HFFc6 (cell line): ENCODE results near the gene KCNK13. TPM values are rescaled to one million over a fixed set of nuclear protein-coding genes. Genes with fewer than 3 reads are reported as not detected.

Experiments
- DNase-seq: peaks from one replicate; pipeline ENCODE4 v3.0.0-alpha.2; 2018
- H3K27ac Mint-ChIP-seq: 2 replicates; pipeline ENCODE4 v1.8.0; 2020; ENCODE audit warnings: mild to moderate bottlenecking, mixed read lengths
- H3K27me3 Mint-ChIP-seq: 2 replicates; pipeline ENCODE4 v1.8.0; 2021; ENCODE audit warnings: mild to moderate bottlenecking, moderate library complexity, mixed read lengths; ENCODE audit not compliant: insufficient read depth
- H3K36me3 Mint-ChIP-seq: 2 replicates; pipeline ENCODE4 v1.8.0; 2021; ENCODE audit warnings: low read depth, mixed read lengths
- H3K4me1 Mint-ChIP-seq: 2 replicates; pipeline ENCODE4 v1.8.0; 2020; ENCODE audit warnings: low read depth, mixed read lengths
- H3K4me3 Mint-ChIP-seq: 2 replicates; pipeline ENCODE4 v1.8.0; 2020; ENCODE audit warnings: mild to moderate bottlenecking, moderate library complexity, mixed read lengths
- H3K9me3 Mint-ChIP-seq: 2 replicates; pipeline ENCODE4 v1.8.0; 2020; ENCODE audit warnings: mild to moderate bottlenecking, mixed read lengths
- CTCF ChIP-seq: fragments of 200-600 bp; sonication (generic); IDR thresholded peaks from 2 replicates; pipeline ENCODE4 v1.5.0; 2021; ENCODE audit warnings: antibody characterized with exemption, mild to moderate bottlenecking
- total RNA-seq, 6 experiments: library from RNA; stranded (reverse); fragmentation: NEBNext Ultra II Directional; extraction: Animal tissue kit (Norgen Biotek cat#: 25700); gene quantifications; 2 replicates in 1 of 6; 3 replicates in 5 of 6; pipeline ENCODE4 v1.2.3, GENCODE V29; 2021

Gene KCNK13
- total RNA-seq, 6 experiments from 2014 or later: not detected

GRCh38 chr14:90054803-90055202 is 7.0 kb upstream of the KCNK13 start:
- DNase-seq: no peak
- Mint-ChIP-seq H3K36me3 (no peaks in the 10 kb centered on the region), H3K27me3 (peaks cover 29% of the 10 kb centered on the region), H3K4me1 (no peaks in the 10 kb centered on the region), H3K9me3 (no peaks in the 10 kb centered on the region; the same call in 1 of the 2 replicates), H3K27ac (no peak overlapping the region), H3K4me3 (no peak overlapping the region)
- TF ChIP-seq CTCF: no peak

GRCh38 chr14:90056826-90057225 is 5.0 kb upstream of the KCNK13 start:
- TF ChIP-seq CTCF: no peak
- Mint-ChIP-seq H3K9me3 (no peaks in the 10 kb centered on the region; the same call in 1 of the 2 replicates), H3K36me3 (no peaks in the 10 kb centered on the region), H3K4me3 (no peak overlapping the region), H3K27ac (no peak overlapping the region), H3K27me3 (peaks cover 31% of the 10 kb centered on the region), H3K4me1 (no peaks in the 10 kb centered on the region)
- DNase-seq: no peak

- Mint-ChIP-seq H3K4me1 (0 out of 2 replicates have a peak, but pooled peaks cover 4% of the 10 kb centered on the region), H3K4me3 (no peak overlapping the region; the same call in 1 of the 2 replicates), H3K27ac (no peak overlapping the region), H3K9me3 (no peaks in the 10 kb centered on the region; the same call in 1 of the 2 replicates), H3K36me3 (no peaks in the 10 kb centered on the region), H3K27me3 (peaks cover 40% of the 10 kb centered on the region)
- no peak for DNase-seq
- TF ChIP-seq CTCF: no peak
Observed at GRCh38 chr14:90058876-90059458, 2.8 kb upstream of the KCNK13 start.

- H3K4me1 Mint-ChIP-seq: 0 out of 2 replicates have a peak, but pooled peaks cover 4% of the 10 kb centered on the region
- no peak overlapping the region for H3K27ac Mint-ChIP-seq
- peak overlapping the region; percentile 73 for H3K4me3 Mint-ChIP-seq
- peaks cover 42% of the 10 kb centered on the region for H3K27me3 Mint-ChIP-seq
- no peaks in the 10 kb centered on the region; the same call in 1 of the 2 replicates for H3K9me3 Mint-ChIP-seq
- no peak for DNase-seq
- TF ChIP-seq CTCF: peak; percentile 66
- no peaks in the 10 kb centered on the region for H3K36me3 Mint-ChIP-seq
Observed at GRCh38 chr14:90060312-90060964, 1.4 kb upstream of the KCNK13 start.

GRCh38 chr14:90060965-90061684 is 669 bp upstream of the KCNK13 start:
- Mint-ChIP-seq H3K36me3 (no peaks in the 10 kb centered on the region), H3K9me3 (no peaks in the 10 kb centered on the region; the same call in 1 of the 2 replicates), H3K4me1 (0 out of 2 replicates have a peak, but pooled peaks cover 4% of the 10 kb centered on the region), H3K27me3 (peaks cover 42% of the 10 kb centered on the region), H3K27ac (no peak overlapping the region), H3K4me3 (no peak overlapping the region)
- TF ChIP-seq CTCF: no peak
- DNase-seq: no peak
